ENCODE measurements around the gene RC3H2. TPM values are rescaled to one million over a fixed set of nuclear protein-coding genes. Genes with fewer than 3 reads are reported as not detected.
"Not testable (repeated sequence)": the region's sequence is repeated elsewhere in the genome, so short reads cannot be mapped to it uniquely, and the experiment has no call there.

The RC3H2 gene
- total and polyA plus RNA-seq, 7 donors: 11.4 to 49.5 (median 43.8) TPM

DNA sequence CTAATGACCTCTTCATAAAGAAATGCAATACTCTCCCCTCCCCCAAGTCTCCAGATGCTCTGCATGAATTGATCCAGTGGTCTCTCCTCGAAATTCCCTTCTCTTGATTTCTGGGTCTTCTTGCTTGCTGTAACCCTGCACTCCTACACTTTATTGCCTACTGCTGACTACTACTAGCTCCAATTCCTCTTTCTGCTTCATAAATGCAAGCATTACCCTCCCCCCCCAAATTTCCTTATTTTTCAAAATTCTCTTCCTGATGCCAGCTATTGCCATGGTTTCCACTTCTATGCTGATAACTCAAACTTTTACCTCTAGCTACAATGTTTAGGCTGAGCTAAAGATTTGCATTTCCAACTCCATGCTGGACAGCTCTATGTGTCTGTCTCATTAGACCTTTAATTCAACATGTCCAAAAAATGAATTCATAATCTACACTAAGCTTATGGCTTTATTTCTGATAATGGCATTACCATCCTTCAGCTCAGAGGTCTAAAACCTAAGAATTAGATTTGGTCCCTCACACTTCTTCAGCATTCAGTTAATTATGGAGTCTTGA, 24.7 kb upstream of the RC3H2 start:
- no peak for DNase-seq
- Histone ChIP-seq H3K9me3 (no peaks in the 10 kb centered on the region), H3K4me1 (peaks cover 0 to 41% (median 34%) of the 10 kb centered on the region in 4 donors), H3K36me3 (no peaks in the 10 kb centered on the region), H3K27me3 (no peaks in the 10 kb centered on the region), H3K4me3 (no peak overlapping the region), H3K27ac (no peak overlapping the region)
- WGBS, 2 donors: 86 to 87% methylated on average over 1 of the region's 1 CpG
- TF ChIP-seq, protein P1, sequence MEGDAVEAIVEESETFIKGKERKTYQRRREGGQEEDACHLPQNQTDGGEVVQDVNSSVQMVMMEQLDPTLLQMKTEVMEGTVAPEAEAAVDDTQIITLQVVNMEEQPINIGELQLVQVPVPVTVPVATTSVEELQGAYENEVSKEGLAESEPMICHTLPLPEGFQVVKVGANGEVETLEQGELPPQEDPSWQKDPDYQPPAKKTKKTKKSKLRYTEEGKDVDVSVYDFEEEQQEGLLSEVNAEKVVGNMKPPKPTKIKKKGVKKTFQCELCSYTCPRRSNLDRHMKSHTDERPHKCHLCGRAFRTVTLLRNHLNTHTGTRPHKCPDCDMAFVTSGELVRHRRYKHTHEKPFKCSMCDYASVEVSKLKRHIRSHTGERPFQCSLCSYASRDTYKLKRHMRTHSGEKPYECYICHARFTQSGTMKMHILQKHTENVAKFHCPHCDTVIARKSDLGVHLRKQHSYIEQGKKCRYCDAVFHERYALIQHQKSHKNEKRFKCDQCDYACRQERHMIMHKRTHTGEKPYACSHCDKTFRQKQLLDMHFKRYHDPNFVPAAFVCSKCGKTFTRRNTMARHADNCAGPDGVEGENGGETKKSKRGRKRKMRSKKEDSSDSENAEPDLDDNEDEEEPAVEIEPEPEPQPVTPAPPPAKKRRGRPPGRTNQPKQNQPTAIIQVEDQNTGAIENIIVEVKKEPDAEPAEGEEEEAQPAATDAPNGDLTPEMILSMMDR (IDR thresholded peaks at IDR 0.05): no peak
- intact Hi-C loops (cut with DNase I): no loop called here

DNA sequence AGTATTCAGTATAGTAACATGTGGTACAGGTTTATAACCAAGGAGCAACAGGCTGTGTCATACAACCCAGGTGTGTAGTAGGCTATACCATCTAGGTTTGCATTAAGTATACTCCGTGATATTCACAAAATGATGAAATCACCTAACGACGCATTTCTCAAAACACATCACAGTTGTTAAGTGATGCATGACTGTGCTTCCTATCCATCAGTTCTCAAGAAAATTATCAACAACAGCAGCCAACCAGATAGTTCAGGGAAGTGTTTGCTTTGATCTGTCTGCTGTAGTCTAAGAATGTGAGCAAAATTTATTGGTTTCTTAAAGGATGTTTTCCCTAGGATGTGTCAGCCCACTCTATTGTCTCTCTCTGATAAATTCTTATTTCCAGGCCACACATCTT, 18.8 kb upstream of the RC3H2 start:
- Histone ChIP-seq H3K27me3 (no peaks in the 10 kb centered on the region), H3K9me3 (no peaks in the 10 kb centered on the region), H3K4me3 (no peak overlapping the region), H3K4me1 (no peaks in the 10 kb centered on the region), H3K36me3 (peaks cover 0 to 12% (median 6%) of the 10 kb centered on the region in 4 donors), H3K27ac (no peak overlapping the region)
- DNase-seq: no peak
- TF ChIP-seq POLR2AphosphoS5 (IDR thresholded peaks at IDR 0.05) (no peak), POLR2A (IDR thresholded peaks at IDR 0.05) (no peak), EP300 (IDR thresholded peaks at IDR 0.05) (no peak)
- TF ChIP-seq, protein P1 (IDR thresholded peaks at IDR 0.05): no peak
- WGBS, 2 donors: 87 to 90% methylated on average over 3 of the region's 3 CpGs
- intact Hi-C loops (cut with DNase I): no loop called here

DNA sequence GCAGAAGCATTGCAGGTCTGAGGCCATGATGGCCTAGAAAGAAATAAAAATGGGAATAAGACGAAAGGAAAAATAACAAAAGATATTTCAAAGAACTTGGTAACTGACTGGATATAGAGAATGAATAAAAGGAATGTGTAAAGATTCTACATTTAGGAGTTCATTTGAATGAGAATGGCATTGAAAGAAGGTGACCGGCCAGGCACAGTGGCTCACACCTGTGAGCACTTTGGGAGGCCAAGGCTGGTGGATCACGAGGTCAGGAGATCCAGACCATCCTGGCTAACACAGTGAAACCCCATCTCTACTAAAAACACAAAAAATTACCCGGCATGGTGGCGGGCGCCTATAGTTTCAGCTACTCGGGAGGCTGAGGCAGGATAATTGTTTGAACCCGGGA, 17.6 kb upstream of the RC3H2 start:
- Histone ChIP-seq H3K9me3 (no peaks in the 10 kb centered on the region), H3K27me3 (no peaks in the 10 kb centered on the region), H3K4me3 (no peak overlapping the region), H3K36me3 (peaks cover 0 to 20% (median 13%) of the 10 kb centered on the region in 4 donors), H3K4me1 (no peaks in the 10 kb centered on the region), H3K27ac (no peak overlapping the region)
- WGBS, 2 donors: 93 to 97% methylated on average over 8 of the region's 8 CpGs
- intact Hi-C loops (cut with DNase I): no loop called here
- no peak for DNase-seq
- no peak for TF ChIP-seq EP300 (IDR thresholded peaks at IDR 0.05)

DNA sequence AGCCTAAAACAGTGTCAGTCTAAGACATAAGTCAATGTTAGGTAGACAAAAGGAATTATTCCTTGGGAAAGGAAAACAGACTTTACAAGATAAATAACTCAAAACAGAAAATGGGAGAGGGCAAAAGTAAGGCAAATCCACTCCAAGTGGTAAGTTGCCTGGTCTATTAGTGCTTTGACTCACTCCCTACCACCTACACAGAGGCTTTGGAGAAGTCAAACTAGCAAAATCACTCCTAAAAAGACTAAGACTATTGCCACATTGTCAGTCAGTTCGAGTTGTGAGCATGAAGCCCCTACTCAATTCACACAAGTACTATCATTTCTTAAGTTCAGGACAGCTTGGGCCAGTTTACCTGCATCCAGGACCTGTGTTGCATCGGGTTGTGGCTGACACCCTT, 13.2 kb upstream of the RC3H2 start:
- Histone ChIP-seq H3K27ac (no peak overlapping the region), H3K9me3 (no peaks in the 10 kb centered on the region), H3K27me3 (no peaks in the 10 kb centered on the region), H3K36me3 (peaks cover 0 to 20% (median 13%) of the 10 kb centered on the region in 4 donors), H3K4me1 (peaks cover 0 to 7% (median 2%) of the 10 kb centered on the region in 4 donors), H3K4me3 (no peak overlapping the region)
- intact Hi-C loops (cut with DNase I): no loop called here
- WGBS, 2 donors: 89 to 93% methylated on average over 2 of the region's 2 CpGs
- no peak for DNase-seq
- no peak for TF ChIP-seq POLR2A (IDR thresholded peaks at IDR 0.05)

DNA sequence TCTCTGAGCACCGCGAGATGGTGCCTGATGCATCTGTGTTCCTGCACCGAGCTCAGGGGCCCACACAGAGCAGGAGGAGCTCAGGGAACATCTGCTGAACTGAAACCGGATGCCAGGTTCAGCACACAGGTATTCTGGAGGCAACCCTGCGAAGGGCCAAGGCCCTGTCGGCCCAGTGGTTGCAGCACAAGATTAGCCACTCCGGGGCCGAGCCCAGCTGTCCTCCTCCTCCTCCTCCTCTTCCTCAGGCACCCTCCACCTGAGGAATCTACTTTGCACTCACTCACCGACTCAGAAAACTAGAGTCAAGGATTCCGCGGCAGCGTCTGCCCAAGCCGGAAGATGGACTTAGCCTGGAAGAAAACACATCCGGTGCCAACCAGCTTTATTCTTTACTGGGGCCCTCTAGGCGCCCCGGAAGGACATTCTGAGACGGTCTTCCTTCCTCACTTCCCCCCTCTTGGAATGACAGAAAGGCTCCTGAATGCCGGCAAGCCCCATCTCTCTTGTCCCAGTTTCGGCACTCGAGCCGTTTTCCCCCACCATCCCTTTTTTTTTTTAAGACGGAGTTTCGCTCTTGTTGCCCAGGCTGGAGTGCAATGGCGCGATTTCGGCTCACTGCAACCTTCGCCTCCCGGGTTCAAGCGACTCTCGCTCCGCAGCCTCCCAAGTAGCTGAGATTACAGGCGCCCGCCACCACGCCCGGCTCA, 8.0 kb upstream of the RC3H2 start, which contains the start of gene ZBTB6:
Gene ZBTB6, minus strand, starts transcription at position 360 of the 710 bp plus-strand sequence. CDS start 1,251 bp downstream, outside the sequence.
- DNase-seq: peak; percentile 87
- Histone ChIP-seq H3K4me3 (peak within 1 kb of the TSS; percentile 70 to 86 (median 78)), H3K4me1 (peaks cover 0 to 18% (median 11%) of the 10 kb centered on the region in 4 donors), H3K9me3 (no peaks in the 10 kb centered on the region), H3K27me3 (no peaks in the 10 kb centered on the region), H3K36me3 (peaks cover 0 to 30% (median 11%) of the 10 kb centered on the region in 4 donors), H3K27ac (peak within 1 kb of the TSS; percentile 79 to 89 (median 84))
- intact Hi-C loops (cut with DNase I): no loop called here
- WGBS, 2 donors: 0% methylated on average over 35 of the region's 35 CpGs
- TF ChIP-seq POLR2AphosphoS5 (IDR thresholded peaks at IDR 0.05): peak in 3 of 4 donors; percentile 59 to 70 (median 68)
- TF ChIP-seq POLR2A (IDR thresholded peaks at IDR 0.05): no peak

DNA sequence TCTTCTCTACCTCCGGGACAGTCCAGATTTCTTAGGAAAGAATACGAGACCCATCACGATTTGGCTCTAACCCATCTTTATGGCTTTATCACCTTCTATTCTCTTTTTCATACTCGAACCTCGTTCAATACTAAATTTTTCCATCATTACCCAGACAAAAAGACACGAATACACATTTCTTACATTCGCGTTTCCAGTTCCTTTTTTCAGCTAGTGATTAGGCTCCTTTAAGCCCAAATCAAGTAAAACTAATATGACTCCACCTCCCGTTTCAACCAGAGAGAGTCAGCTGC, 7.5 kb upstream of the RC3H2 start:
- DNase-seq: no peak
- Histone ChIP-seq H3K4me3 (peak overlapping the region; percentile 70 to 86 (median 78)), H3K36me3 (peaks cover 0 to 30% (median 10%) of the 10 kb centered on the region in 4 donors), H3K27me3 (no peaks in the 10 kb centered on the region), H3K9me3 (no peaks in the 10 kb centered on the region), H3K4me1 (peaks cover 0 to 18% (median 11%) of the 10 kb centered on the region in 4 donors), H3K27ac (peak overlapping the region; percentile 79 to 89 (median 84))
- intact Hi-C loops (cut with DNase I): no loop called here
- WGBS, 2 donors: 1 to 2% methylated on average over 9 of the region's 9 CpGs
- TF ChIP-seq POLR2A (IDR thresholded peaks at IDR 0.05): no peak
- TF ChIP-seq EP300 (IDR thresholded peaks at IDR 0.05): no peak
- no peak for TF ChIP-seq POLR2AphosphoS5 (IDR thresholded peaks at IDR 0.05)
- TF ChIP-seq, protein P1 (IDR thresholded peaks at IDR 0.05): no peak

DNA sequence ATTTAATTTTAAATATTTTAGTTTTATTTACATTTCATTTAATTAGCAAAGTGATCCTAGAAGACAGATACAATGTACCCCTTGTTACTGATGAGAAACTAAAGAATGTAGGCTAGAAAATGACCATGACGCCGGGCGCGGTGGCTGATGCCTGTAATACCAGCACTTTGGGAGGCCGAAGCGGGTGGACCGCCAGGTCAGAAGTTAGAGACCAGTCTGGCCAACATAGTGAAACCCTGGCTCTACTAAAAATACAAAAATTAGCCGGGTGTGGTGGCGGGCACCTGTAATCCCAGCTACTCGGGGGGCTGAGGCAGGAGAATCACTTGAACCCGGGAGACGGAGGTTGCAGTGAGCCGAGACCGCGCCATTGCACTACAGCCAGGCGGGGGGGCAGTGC, 963 bp upstream of the RC3H2 start:
- WGBS, 2 donors: 93 to 97% methylated on average over 16 of the region's 16 CpGs
- not testable (repeated sequence) for DNase-seq

More for the DNA sequence above, 963 bp upstream of the RC3H2 start:
- H3K4me3 ChIP-seq; intact Hi-C loops (cut with DNase I); H3K9me3 ChIP-seq; H3K27me3 ChIP-seq: not testable (repeated sequence)
- Histone ChIP-seq H3K36me3 (peaks cover 0 to 22% (median 6%) of the 10 kb centered on the region in 4 donors), H3K27ac (peak overlapping the region in 3 of 4 donors; percentile 97 to 99 (median 97)), H3K4me1 (peaks cover 0 to 35% (median 30%) of the 10 kb centered on the region in 4 donors)

Measured in sigmoid colon (tissue), 7 donors.